ENCODE results near the gene TPK1.

GRCh38 chr7:144659211-144659610 lies 176.6 kb downstream of the TPK1 start:
- TF ChIP-seq CTCF (IDR thresholded peaks at IDR 0.05; ENCODE audit: low read length), result no peak
- no peak for TF ChIP-seq EZH2 (IDR thresholded peaks at IDR 0.05; ENCODE audit: borderline replicate concordance, low read length)

Data from OCI-LY1 (cell line).